ENCODE measurements around the gene NISCH. TPM values are rescaled to one million over a fixed set of nuclear protein-coding genes. Genes with fewer than 3 reads are reported as not detected.

Gene NISCH
- total RNA-seq, 1 donor from 2014 or later, result 240 TPM

DNA sequence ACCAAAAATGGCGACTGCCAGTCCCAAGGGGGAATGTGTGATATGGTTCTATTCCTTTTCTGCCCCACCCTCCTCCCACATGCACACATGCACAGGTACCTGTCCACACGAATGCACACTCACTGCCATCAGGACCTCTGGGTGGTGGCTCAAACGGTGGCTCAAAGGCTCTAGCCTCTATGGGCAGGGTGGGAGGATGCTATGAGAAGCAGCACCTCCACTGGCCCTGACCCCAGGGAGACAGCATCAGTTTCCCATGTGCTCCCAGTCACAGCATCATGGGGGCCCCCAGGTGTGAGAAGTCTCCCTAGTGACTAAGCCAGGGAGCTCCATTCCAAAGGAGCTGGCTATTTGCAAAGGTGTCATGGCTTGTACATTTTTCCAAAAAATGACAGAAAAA, 26.4 kb upstream of the NISCH start:
- no peaks in the 10 kb centered on the region for H3K9me3 Mint-ChIP-seq
- H3K4me1 Mint-ChIP-seq, result peaks cover 27% of the 10 kb centered on the region
- H3K4me3 Mint-ChIP-seq, result no peak overlapping the region
- H3K27me3 Mint-ChIP-seq (ENCODE audit: low read depth), result peaks cover 6% of the 10 kb centered on the region
- no peak for DNase-seq (ENCODE audit: low spot score in 2 of 2, unreplicated experiment in 2 of 2)
- TF ChIP-seq, protein P1, sequence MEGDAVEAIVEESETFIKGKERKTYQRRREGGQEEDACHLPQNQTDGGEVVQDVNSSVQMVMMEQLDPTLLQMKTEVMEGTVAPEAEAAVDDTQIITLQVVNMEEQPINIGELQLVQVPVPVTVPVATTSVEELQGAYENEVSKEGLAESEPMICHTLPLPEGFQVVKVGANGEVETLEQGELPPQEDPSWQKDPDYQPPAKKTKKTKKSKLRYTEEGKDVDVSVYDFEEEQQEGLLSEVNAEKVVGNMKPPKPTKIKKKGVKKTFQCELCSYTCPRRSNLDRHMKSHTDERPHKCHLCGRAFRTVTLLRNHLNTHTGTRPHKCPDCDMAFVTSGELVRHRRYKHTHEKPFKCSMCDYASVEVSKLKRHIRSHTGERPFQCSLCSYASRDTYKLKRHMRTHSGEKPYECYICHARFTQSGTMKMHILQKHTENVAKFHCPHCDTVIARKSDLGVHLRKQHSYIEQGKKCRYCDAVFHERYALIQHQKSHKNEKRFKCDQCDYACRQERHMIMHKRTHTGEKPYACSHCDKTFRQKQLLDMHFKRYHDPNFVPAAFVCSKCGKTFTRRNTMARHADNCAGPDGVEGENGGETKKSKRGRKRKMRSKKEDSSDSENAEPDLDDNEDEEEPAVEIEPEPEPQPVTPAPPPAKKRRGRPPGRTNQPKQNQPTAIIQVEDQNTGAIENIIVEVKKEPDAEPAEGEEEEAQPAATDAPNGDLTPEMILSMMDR (IDR thresholded peaks at IDR 0.05; ENCODE audit: unreplicated experiment), result no peak
- H3K27ac Mint-ChIP-seq, result no peak overlapping the region
- no peaks in the 10 kb centered on the region for H3K36me3 Mint-ChIP-seq

- H3K4me3 Mint-ChIP-seq, result no peak overlapping the region
- H3K27me3 Mint-ChIP-seq (ENCODE audit: low read depth), result peaks cover 6% of the 10 kb centered on the region
- peaks cover 32% of the 10 kb centered on the region for H3K4me1 Mint-ChIP-seq
- H3K27ac Mint-ChIP-seq, result no peak overlapping the region
- no peaks in the 10 kb centered on the region for H3K9me3 Mint-ChIP-seq
- no peak for DNase-seq (ENCODE audit: low spot score in 2 of 2, unreplicated experiment in 2 of 2)
- TF ChIP-seq, protein P1 (IDR thresholded peaks at IDR 0.05; ENCODE audit: unreplicated experiment), result no peak
- no peaks in the 10 kb centered on the region for H3K36me3 Mint-ChIP-seq
These were observed 25.5 kb upstream of the NISCH start for GRCh38 chr3:52429779-52430415.

DNA sequence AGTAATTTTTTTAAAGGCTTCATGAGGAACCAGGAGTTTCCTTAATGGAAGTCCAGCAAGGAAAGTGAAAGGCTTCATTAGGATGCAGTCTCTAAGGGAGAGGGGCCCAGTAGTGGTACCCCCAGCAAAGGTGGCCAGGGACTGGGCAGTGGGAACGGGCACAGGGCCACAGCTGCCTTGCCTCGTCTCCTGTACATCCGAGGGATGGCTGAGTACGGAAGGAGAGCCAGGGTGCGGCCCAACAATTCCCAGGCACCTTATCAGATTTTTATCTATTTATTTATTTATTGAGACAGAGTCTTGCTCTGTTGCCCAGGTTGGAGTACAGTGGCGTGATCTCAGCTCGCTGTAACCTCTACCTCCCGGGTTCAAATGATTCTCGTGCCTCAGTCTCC, 25.0 kb upstream of the NISCH start:
- DNase-seq (ENCODE audit: low spot score in 2 of 2, unreplicated experiment in 2 of 2), result no peak
- TF ChIP-seq, protein P1 (IDR thresholded peaks at IDR 0.05; ENCODE audit: unreplicated experiment), result no peak
- Mint-ChIP-seq H3K27ac (no peak overlapping the region), H3K9me3 (no peaks in the 10 kb centered on the region), H3K4me3 (no peak overlapping the region), H3K4me1 (peaks cover 32% of the 10 kb centered on the region), H3K36me3 (no peaks in the 10 kb centered on the region), H3K27me3 (ENCODE audit: low read depth) (peaks cover 6% of the 10 kb centered on the region)

GRCh38 chr3:52431459-52432223, 23.8 kb upstream of the NISCH start:
- Mint-ChIP-seq H3K4me1 (peaks cover 32% of the 10 kb centered on the region), H3K36me3 (no peaks in the 10 kb centered on the region), H3K9me3 (no peaks in the 10 kb centered on the region), H3K27ac (peak overlapping the region; percentile 44), H3K4me3 (no peak overlapping the region), H3K27me3 (ENCODE audit: low read depth) (peaks cover 3% of the 10 kb centered on the region)
- TF ChIP-seq, protein P1 (IDR thresholded peaks at IDR 0.05; ENCODE audit: unreplicated experiment), result no peak
- no peak for DNase-seq (ENCODE audit: low spot score in 2 of 2, unreplicated experiment in 2 of 2)

GRCh38 chr3:52432225-52432624, 23.2 kb upstream of the NISCH start:
- Mint-ChIP-seq H3K4me3 (no peak overlapping the region), H3K4me1 (peaks cover 32% of the 10 kb centered on the region), H3K9me3 (no peaks in the 10 kb centered on the region), H3K36me3 (no peaks in the 10 kb centered on the region), H3K27ac (peak overlapping the region; percentile 44), H3K27me3 (ENCODE audit: low read depth) (peaks cover 3% of the 10 kb centered on the region)
- TF ChIP-seq, protein P1 (IDR thresholded peaks at IDR 0.05; ENCODE audit: unreplicated experiment), result no peak
- DNase-seq (ENCODE audit: low spot score in 2 of 2, unreplicated experiment in 2 of 2), result no peak

Measured in mesothelial cell of epicardium (in vitro differentiated cells).